Stimulated activated CD4-positive, alpha-beta T cell treated with anti-CD3 and anti-CD28 coated beads, TNF-alpha, amount 100 ng/mL, for 1 hour (primary cell): Measurements from ENCODE around the gene NOX4.
"Not testable (repeated sequence)": the region's sequence is repeated elsewhere in the genome, so short reads cannot be mapped to it uniquely, and the experiment has no call there.

ENCODE experiments used
- DNase-seq, 3 donors: peaks; one replicate each; pipeline ENCODE4 v3.0.0-alpha.2; 2020; ENCODE audit warnings: low read depth in 3 of 3, low spot score in 1 of 3

Gene NOX4

DNA sequence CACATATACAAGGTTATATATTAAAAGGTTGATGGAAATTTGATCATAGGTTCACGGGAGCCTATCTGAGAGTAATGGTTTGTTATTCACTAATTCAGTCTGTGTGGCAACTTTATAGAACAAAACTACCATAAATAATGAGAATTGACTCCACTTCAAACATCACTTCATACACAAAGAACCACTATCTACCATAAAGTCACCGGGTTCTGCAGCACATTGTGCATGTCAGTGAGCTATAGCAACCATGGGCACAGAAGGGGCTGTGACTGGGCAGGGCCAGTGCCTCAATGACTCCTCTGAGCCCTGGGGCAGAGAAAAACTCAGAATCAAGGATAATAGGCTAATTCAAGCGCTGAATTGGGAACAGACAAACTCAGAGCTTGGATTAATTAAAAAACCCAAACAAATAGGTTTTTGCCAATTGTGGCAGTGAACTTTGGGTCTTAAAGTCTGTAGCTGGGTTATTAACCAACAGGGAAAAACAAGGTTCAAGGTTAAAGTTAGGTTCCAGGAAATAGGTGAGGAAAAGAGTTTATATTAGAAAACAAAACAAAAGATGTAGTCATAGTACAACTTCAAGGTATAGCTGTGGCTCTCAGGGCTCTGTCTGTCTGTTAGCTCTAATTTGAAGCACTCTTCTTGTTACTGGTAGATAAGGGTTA is 181.7 kb downstream of the NOX4 start:
- not testable (repeated sequence) for DNase-seq

DNA sequence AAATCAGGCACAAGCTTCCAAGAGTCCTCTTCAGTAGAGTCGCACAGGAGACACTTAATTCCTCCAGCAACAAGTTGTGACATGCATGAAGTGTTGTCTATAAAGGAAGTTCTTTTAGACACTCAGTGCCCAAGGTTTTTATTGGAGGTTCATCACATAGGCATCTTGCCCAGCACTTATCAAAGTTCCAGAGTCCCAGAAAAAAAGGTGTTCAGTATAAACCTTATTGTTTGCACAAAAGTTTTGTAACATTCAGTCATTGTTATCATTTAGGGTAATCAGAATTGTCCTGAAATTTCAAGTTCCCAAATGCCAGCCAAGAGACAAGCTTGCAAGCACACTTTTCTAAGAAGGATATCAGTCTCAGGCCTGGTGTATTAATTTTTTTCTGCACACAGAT is 182.9 kb downstream of the NOX4 start:
- not testable (repeated sequence) for DNase-seq

DNA sequence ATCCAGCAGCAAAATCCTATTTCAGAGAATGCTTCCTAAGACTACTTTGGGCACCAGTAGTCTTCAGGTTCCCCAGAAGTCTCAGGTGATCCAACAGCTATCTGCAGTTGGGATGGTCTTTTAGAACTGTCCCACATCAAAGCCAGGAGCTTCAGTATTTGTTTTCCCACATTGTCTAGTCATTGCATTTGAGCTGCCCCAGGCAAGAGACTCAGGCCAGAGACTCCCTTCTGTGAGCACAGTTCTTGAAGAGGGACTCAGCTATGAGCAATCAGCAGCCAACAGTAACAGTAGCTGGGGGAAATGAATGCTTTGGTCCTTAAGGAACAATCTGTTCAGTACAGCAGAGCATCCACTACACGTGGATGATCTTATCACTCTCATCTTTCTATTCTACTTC is 188.1 kb downstream of the NOX4 start:
- not testable (repeated sequence) for DNase-seq

DNA sequence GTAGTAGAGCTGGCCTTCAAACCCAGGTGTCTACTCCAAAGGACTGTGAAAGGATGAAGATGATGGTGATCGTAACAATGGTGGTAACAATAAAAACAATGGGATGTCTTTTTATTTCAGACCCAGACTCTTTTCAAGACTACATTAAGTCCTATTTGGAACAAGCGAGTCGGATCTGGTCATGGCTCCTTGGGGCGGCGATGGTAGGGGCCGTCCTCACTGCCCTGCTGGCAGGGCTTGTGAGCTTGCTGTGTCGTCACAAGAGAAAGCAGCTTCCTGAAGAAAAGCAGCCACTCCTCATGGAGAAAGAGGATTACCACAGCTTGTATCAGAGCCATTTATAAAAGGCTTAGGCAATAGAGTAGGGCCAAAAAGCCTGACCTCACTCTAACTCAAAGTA is 196.2 kb downstream of the NOX4 start:
- not testable (repeated sequence) for DNase-seq

DNA sequence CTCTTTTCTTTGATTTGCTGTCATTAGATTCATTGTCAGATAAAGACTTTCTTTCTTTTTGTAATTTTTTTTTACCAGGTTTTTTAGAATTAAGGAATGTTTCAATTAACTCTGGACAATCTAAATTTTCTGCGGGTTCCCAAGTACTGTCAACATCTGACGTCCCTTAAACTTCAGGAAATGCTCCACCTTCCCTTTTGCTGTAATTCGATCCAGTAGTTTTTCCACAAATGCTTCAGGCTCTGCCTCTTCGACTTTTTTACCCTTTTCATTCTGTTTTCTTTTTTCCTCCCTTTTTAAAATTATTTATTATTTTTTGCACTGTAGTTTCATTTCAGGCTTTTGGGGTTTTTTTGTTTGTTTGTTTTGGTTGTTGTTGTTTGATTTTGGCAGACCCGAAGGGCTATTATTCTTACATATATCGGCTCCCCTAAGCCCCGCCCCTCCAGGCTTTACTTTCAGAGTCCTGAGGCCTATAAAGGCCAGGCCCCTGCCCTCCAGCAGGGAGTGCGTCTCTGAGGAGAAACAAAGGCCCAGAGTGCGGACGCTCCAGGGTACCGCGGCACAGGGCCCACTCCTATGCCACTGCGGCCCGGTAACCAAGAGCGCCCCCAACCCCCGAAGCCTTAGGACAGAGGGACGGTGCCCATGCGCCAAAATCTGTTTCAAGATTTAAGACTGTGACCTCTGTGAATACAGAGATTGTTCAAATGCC is 197.1 kb downstream of the NOX4 start:
- no peak for DNase-seq

DNA sequence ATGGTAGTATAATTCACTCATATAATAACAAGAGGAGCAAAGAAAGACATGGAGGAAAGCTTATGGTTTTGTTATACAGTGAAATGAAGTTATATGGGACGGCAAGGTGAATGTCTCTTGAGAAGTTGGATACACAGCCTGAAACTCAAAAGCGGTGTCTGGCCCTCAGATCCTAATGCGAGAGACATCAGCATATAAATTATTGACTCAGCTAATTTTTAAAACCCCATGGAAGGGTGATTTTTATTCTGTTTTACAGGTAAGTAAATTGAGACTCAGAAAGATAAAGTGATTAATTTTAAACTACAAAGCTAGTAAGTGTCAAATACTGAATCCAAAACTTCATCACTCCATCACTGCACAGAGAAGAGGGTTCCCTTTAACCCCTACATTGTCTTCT is 203.2 kb downstream of the NOX4 start:
- not testable (repeated sequence) for DNase-seq

DNA sequence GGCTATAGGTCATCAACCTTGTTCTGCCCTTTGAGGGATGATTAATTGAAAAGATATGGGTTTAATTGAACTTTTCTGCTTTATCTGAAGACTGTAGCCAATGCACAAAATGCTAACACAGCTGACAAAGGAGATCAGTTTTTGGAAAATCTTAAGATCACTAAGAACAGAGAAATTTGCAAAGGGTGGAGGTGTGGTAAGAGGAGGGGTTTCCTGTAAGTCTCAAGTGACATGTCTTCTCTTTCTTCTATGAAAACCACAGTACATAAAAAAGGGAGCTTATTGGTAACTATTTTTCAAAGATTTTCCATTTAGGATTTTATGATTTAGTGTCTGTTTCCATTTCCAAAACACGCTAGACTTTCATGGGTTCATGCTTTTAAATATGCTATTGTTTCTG is 204.6 kb downstream of the NOX4 start:
- not testable (repeated sequence) for DNase-seq

DNA sequence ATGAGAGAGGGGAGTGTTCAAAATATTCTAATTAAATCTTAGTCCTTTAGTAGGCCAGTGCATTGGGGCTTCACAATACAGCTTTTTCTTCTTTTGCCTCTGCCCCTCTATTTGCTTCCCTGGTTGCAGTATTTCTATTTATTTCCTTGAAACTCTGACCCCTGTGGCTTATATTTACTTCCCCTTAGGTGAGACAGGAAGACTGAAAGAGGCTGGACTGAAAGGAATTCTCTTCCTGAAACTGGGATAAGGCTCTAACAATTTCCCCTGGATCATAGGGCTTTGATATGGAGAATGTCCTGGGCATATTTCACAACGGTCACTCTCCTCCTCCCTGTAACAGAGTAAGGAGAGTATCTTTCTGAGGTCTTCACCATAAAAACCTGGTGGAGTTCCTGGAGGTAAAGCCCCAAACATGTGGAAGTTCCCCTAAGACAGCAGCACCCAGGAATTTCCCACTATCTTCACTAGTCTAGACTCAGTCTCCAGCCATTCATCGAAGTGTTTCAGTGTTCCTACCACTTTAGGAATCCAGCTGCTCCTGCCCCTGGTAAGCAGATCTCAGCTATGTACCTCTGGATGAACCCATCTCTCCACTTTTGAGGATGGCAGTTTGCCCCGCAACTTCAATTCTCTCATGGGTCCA is 210.0 kb downstream of the NOX4 start:
- DNase-seq: not testable (repeated sequence)

DNA sequence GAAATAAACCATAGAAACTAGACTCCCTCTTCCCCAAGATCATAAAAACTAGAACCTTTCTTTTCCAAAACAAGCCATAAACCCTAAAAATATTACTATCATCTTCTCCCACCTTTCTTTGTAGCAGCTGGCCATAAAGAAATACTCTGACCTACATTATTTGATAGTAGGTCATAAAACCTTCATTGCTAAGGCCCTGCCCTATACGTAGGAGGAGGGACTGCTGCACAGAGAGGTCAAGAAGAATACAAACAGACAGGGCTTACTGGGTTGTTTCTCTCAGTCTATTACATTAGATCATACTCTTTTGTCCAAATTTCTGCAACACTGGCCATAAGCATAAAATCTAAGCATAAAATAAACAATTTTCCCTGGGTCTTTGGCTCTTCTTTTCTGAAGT is 212.0 kb downstream of the NOX4 start:
- no peak for DNase-seq

DNA sequence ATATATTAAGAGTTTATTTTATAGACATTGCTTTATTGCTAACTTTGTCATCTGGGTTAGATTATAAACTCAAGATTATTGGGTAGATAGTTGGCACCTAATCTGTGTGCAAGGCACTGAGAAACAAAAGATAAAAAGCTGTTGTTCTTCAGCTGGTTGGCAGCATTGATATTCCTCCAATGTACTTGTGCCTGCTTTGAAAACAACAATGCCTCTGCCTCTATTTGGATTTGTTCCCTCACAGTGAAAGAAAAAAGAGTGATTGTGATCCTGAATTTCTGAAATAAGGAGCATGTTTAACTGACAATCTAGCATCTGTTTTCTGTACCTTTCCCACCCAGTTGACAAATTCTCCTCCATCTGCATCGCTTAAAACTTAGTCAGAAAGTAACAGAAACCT is 215.2 kb downstream of the NOX4 start:
- DNase-seq: no peak
